Uterus (tissue), 4 donors: ENCODE measurements around the gene EMILIN2. TPM values are rescaled to one million over a fixed set of nuclear protein-coding genes. Genes with fewer than 3 reads are reported as not detected.
A peak's percentile ranks its signal among the peaks of the same experiment; 100 is the strongest.

ENCODE experiments used
- DNase-seq, 2 donors: peaks; one replicate each; pipeline ENCODE4 v3.0.0-alpha.2; 2019 to 2020
- H3K27ac ChIP-seq, 2 donors: fragments of 200-600 bp; sonication (generic); 1 replicate in 1 of 2; 2 replicates in 1 of 2; pipeline ENCODE4 v1.5.1; 2016 to 2018
- H3K27me3 ChIP-seq, 2 donors: fragments of 200-600 bp; sonication (generic); one replicate each; pipeline ENCODE4 v1.5.1; 2018 to 2019; ENCODE audit warnings: control low read depth in 1 of 2
- H3K36me3 ChIP-seq, 2 donors: fragments of 200-600 bp; sonication (generic); one replicate each; pipeline ENCODE4 v1.5.1; 2019; ENCODE audit warnings: control low read depth in 1 of 2
- H3K4me1 ChIP-seq, 2 donors: fragments of 200-600 bp; sonication (generic); one replicate each; pipeline ENCODE4 v1.5.1; 2018 to 2019; ENCODE audit warnings: control low read depth in 1 of 2
- H3K4me3 ChIP-seq, 2 donors: fragments of 200-600 bp; sonication (generic); 1 replicate in 1 of 2; 2 replicates in 1 of 2; pipeline ENCODE4 v1.5.1; 2018 to 2019; ENCODE audit warnings: mild to moderate bottlenecking in 1 of 2
- H3K9me3 ChIP-seq, 2 donors: fragments of 200-600 bp; sonication (generic); one replicate each; pipeline ENCODE4 v1.5.1; 2019; ENCODE audit warnings: control low read depth in 1 of 2
- POLR2A ChIP-seq, 2 donors: fragments of 450-650 bp; IDR thresholded peaks; one replicate each; pipeline ENCODE4 v1.6.1; 2016; ENCODE audit warnings: antibody characterized with exemption in 2 of 2, mild to moderate bottlenecking in 1 of 2, moderate library complexity in 1 of 2
- intact Hi-C: fragments of 100-400 bp; cut with DNase I; formaldehyde crosslinking; loops from one replicate; pipeline ENCODE4 v1.15.1; 2023; ENCODE audit warnings: low total_unique reads
- total RNA-seq, 4 donors: library from RNA; depleted of rRNA in 3 of 4; stranded (reverse); fragments of >200 nt in 3 of 4; gene quantifications; one replicate each; pipeline versions ENCODE4 v1.1.0 to v1.2.4, GENCODE V29; 2014 to 2023
- TF ChIP-seq, protein P1 (sequence below), 4 experiments: fragments of 200-600 bp in 2 of 4; fragments of 450-650 bp in 2 of 4; sonication (generic) in 2 of 4; IDR thresholded peaks; one replicate each; pipeline ENCODE4 v1.5.1; 2016 to 2019; ENCODE audit warnings: antibody characterized with exemption in 4 of 4, mild to moderate bottlenecking in 2 of 4, moderate library complexity in 1 of 4
- donor health status: DM: yes; HTN: yes; CAD: no.

EMILIN2 gene
- total RNA-seq, 4 donors from 2014 or later: 25.6 to 60.2 (median 43.2) TPM

DNA sequence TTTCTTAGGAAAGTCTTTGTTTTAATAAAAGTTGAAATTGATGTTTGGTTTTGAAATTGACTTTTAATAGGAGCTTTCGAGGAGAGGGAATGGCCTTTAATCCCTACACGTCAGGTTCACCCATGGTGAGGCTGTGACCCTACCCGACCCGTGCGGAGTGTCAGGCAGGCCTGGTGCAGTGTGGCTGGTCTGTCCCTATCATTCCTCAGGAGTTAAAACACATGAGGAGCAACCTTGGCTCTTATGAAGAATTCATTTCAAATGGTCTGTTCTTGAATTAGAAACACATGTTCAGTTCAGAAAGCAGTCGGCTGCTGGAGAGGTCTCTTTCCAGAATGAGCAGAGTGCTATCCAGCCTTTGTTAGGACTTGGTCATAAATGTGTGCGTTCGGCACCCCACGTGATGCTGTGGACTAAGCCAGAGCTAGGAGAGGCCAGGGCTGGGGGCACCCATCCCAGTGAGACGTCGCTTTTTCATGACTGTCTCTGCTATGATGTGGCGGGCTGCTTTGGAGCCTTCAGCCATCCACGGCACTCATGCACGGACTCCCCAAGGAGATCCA is 54.7 kb downstream of the EMILIN2 start:
- peaks cover 7 to 14% of the 10 kb centered on the region in 2 donors for H3K4me1 ChIP-seq
- peak overlapping the region; percentile 84 to 91 for H3K27ac ChIP-seq

GRCh38 chr18:2902327-2902726 is 55.5 kb downstream of the EMILIN2 start:
- peak overlapping the region; percentile 84 to 91 for H3K27ac ChIP-seq
- no peaks in the 10 kb centered on the region for H3K27me3 ChIP-seq
- no peak for DNase-seq
- H3K36me3 ChIP-seq: no peaks in the 10 kb centered on the region
- no peak overlapping the region for H3K4me3 ChIP-seq
- H3K9me3 ChIP-seq: no peaks in the 10 kb centered on the region
- no peak for TF ChIP-seq POLR2A (IDR thresholded peaks at IDR 0.05)
- TF ChIP-seq, protein P1, sequence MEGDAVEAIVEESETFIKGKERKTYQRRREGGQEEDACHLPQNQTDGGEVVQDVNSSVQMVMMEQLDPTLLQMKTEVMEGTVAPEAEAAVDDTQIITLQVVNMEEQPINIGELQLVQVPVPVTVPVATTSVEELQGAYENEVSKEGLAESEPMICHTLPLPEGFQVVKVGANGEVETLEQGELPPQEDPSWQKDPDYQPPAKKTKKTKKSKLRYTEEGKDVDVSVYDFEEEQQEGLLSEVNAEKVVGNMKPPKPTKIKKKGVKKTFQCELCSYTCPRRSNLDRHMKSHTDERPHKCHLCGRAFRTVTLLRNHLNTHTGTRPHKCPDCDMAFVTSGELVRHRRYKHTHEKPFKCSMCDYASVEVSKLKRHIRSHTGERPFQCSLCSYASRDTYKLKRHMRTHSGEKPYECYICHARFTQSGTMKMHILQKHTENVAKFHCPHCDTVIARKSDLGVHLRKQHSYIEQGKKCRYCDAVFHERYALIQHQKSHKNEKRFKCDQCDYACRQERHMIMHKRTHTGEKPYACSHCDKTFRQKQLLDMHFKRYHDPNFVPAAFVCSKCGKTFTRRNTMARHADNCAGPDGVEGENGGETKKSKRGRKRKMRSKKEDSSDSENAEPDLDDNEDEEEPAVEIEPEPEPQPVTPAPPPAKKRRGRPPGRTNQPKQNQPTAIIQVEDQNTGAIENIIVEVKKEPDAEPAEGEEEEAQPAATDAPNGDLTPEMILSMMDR (IDR thresholded peaks at IDR 0.05): no peak
- peaks cover 7 to 14% of the 10 kb centered on the region in 2 donors for H3K4me1 ChIP-seq
- intact Hi-C loops: loop anchor here (10.0 kb wide), 1 partner anchor 248 kb away; the partner anchor contains the start of gene SMCHD1

More for the DNA sequence above, 54.7 kb downstream of the EMILIN2 start:
- peak; percentile 73 to 74 for DNase-seq
- H3K27me3 ChIP-seq: no peaks in the 10 kb centered on the region
- intact Hi-C loops: loop anchor here (10.0 kb wide), 1 partner anchor 247 kb away; the partner anchor contains the start of gene SMCHD1
- no peaks in the 10 kb centered on the region for H3K9me3 ChIP-seq
- TF ChIP-seq, protein P1 (IDR thresholded peaks at IDR 0.05): no peak
- no peak for TF ChIP-seq POLR2A (IDR thresholded peaks at IDR 0.05)
- H3K4me3 ChIP-seq: no peak overlapping the region
- H3K36me3 ChIP-seq: no peaks in the 10 kb centered on the region

GRCh38 chr18:2903006-2903405 is 56.2 kb downstream of the EMILIN2 start:
- Histone ChIP-seq H3K9me3 (no peaks in the 10 kb centered on the region), H3K4me1 (peaks cover 7 to 11% of the 10 kb centered on the region in 2 donors), H3K27me3 (no peaks in the 10 kb centered on the region), H3K4me3 (no peak overlapping the region), H3K27ac (peak overlapping the region; percentile 84 to 91), H3K36me3 (no peaks in the 10 kb centered on the region)
- DNase-seq: peak; percentile 82 to 90
- TF ChIP-seq POLR2A (IDR thresholded peaks at IDR 0.05): no peak
- TF ChIP-seq, protein P1 (IDR thresholded peaks at IDR 0.05): no peak
- intact Hi-C loops: loop anchor here (10.0 kb wide), 1 partner anchor 248 kb away; the partner anchor contains the start of gene SMCHD1

DNA sequence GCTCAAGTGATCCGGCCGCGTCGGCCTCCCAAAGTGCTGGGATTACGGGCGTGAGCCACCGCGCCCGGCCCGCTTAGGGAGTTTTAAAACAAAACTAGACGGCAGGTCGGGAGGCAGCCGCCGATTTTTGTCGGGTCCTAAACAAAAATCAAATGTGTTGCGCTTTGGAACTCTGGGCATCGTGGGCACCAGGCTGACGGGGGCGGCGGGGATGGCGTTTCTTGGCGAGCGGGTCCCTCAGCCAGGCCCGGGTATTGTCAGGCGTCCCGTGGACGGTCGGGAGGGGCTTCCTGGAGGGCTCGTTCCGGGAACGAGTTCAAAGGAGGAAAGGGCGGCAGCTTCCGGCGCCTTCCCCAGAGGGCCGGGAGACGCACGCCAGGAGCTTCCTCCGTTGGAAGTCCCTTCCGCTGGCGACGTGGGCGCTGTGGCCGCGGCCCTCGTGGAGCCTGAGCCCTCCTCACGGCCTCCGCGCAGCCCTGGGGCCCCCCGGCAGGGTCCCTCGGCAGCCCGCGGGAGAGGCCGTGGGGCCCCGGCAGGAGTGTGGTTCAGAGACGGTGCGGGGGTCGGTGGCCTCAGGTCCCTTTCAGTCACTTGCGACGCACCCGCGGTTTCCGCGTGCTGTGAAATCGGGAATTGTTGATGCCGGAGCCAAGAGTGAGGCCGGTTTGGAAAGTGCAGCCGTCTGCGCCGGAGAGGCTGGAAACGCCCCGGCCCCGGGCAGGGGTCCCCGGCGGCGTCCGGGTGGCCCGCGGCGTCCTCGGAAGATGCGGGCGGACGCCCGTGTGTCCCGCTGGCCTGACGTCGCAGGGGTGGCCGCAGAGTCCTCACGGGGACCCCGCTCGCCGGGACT is 59.3 kb downstream of the EMILIN2 start:
- H3K4me3 ChIP-seq: peak overlapping the region; percentile 39 to 58
- H3K36me3 ChIP-seq: no peaks in the 10 kb centered on the region
- intact Hi-C loops: loop anchor here (10.0 kb wide), 1 partner anchor 251 kb away; the partner anchor contains the start of gene SMCHD1
- H3K27me3 ChIP-seq: no peaks in the 10 kb centered on the region
- no peaks in the 10 kb centered on the region for H3K9me3 ChIP-seq
- TF ChIP-seq POLR2A (IDR thresholded peaks at IDR 0.05): peak; percentile 42 to 69
- TF ChIP-seq, protein P1 (IDR thresholded peaks at IDR 0.05): no peak
- peak overlapping the region; percentile 84 to 91 for H3K27ac ChIP-seq
- peak; percentile 73 to 78 for DNase-seq
- peaks cover 0 to 7% of the 10 kb centered on the region in 2 donors for H3K4me1 ChIP-seq
